ENCODE measurements around the gene SNUPN. TPM values are rescaled to one million over a fixed set of nuclear protein-coding genes. Genes with fewer than 3 reads are reported as not detected.

SNUPN gene
- total and polyA plus RNA-seq, 2 of the 4 experiments (the other 2 are of a cell fraction) = 23.8 to 24.1 TPM

GRCh38 chr15:75646112-75646943, 20.8 kb upstream of the SNUPN start (continued):
- TF ChIP-seq USF2 (IDR thresholded peaks at IDR 0.05; ENCODE audit: low read depth, low read length) = no peak
- no peak for TF ChIP-seq MAZ (IDR thresholded peaks at IDR 0.05; ENCODE audit: borderline replicate concordance, low read depth, low read length)

- Histone ChIP-seq H4K91ac (ENCODE audit: insufficient read depth, low read depth, low read length) (no peak overlapping the region), H3K18ac (ENCODE audit: low read depth, low read length) (no peak overlapping the region), H3K79me1 (ENCODE audit: low read depth in 1 of 2, low read length in 2 of 2) (peaks cover 23 to 46% of the 10 kb centered on the region in 2 experiments), H3K9me1 (ENCODE audit: insufficient read depth, low read length) (peaks cover 8% of the 10 kb centered on the region; the same call in 1 of the 2 replicates), H3K27ac (ENCODE audit: insufficient read depth, low read length) (no peak overlapping the region), H3K4me2 (ENCODE audit: low read depth, low read length) (no peak overlapping the region), H3K36me3 (ENCODE audit: control insufficient read depth, insufficient read depth, low read length) (peaks cover 1% of the 10 kb centered on the region; the same call in 1 of the 2 replicates), H3K23ac (ENCODE audit: low read depth, low read length) (peak overlapping the region; percentile 23; the same call in 1 of the 2 replicates), H2BK20ac (ENCODE audit: low read depth, low read length) (no peak overlapping the region), H4K8ac (ENCODE audit: low read depth in 2 of 2, low read length in 2 of 2) (no peak overlapping the region; a peak in 1 of 4 replicates), H3K9me3 (ENCODE audit: control insufficient read depth, insufficient read depth, low read length) (no peaks in the 10 kb centered on the region), H3K27me3 (ENCODE audit: control insufficient read depth, insufficient read depth, low read length) (no peaks in the 10 kb centered on the region), H3K4ac (ENCODE audit: low read depth, low read length) (no peak overlapping the region), H3K4me1 (ENCODE audit: control insufficient read depth, insufficient read depth, low read length) (peaks cover 10% of the 10 kb centered on the region), H2BK5ac (ENCODE audit: low read depth, low read length, poor library complexity, severe bottlenecking) (no peak overlapping the region), H3K9ac (ENCODE audit: low read depth, low read length) (no peak overlapping the region), H2AK9ac (replicated peaks; ENCODE audit: low read depth, low read length, poor library complexity) (no peak overlapping the region), H4K5ac (ENCODE audit: low read depth, low read length) (no peak overlapping the region), H3K56ac (ENCODE audit: extremely low read depth, insufficient read depth, low read length) (no peak overlapping the region), H2BK120ac (ENCODE audit: low read depth, low read length) (peak overlapping the region; percentile 2; the same call in 1 of the 2 replicates), H4K20me1 (ENCODE audit: insufficient read depth, low read length) (peaks cover 10% of the 10 kb centered on the region), H2BK15ac (ENCODE audit: low read depth, low read length) (no peak overlapping the region), H2AFZ (replicated peaks; ENCODE audit: low read length, poor library complexity) (no peak overlapping the region), H2AK5ac (ENCODE audit: low read depth, low read length) (peak overlapping the region; percentile 47; the same call in 1 of the 2 replicates), H3K14ac (replicated peaks; ENCODE audit: low read depth, low read length) (no peak overlapping the region), H3K4me3 (ENCODE audit: insufficient read depth, low read depth, low read length) (no peak overlapping the region)
- ATAC-seq (ENCODE audit: low read depth) (no peak), DNase-seq (peak; percentile 55)
- WGBS, 2 experiments (ENCODE audit: extremely low coverage in 2 of 2, insufficient read length in 1 of 2) = no CpG with 5 or more reads among the region's 2 CpGs
- no peak for TF ChIP-seq FOS (IDR thresholded peaks at IDR 0.05; ENCODE audit: low read depth, low read length)
- TF ChIP-seq MAZ (IDR thresholded peaks at IDR 0.05; ENCODE audit: borderline replicate concordance, low read depth, low read length) = no peak
- TF ChIP-seq CHD1 (IDR thresholded peaks at IDR 0.05; ENCODE audit: low read depth, low read length) = no peak
- TF ChIP-seq NFE2L2 (IDR thresholded peaks at IDR 0.05; ENCODE audit: low read depth, low read length) = no peak
- no peak for TF ChIP-seq POLR2A (IDR thresholded peaks at IDR 0.05; ENCODE audit: low read depth, low read length)
- no peak for TF ChIP-seq RCOR1 (IDR thresholded peaks at IDR 0.05; ENCODE audit: insufficient replicate concordance, low read length)
- TF ChIP-seq MXI1 (IDR thresholded peaks at IDR 0.05; ENCODE audit: borderline replicate concordance, low read depth, low read length) = no peak
- no peak for TF ChIP-seq USF2 (IDR thresholded peaks at IDR 0.05; ENCODE audit: low read depth, low read length)
- no peak for TF ChIP-seq BHLHE40 (IDR thresholded peaks at IDR 0.05; ENCODE audit: low read depth, low read length)
- POLR2A ChIA-PET (ENCODE audit: unreplicated experiment) = no interaction called here
- CTCF ChIA-PET = no interaction called here
- BruUV-seq (replicated peaks) = no TSS peak
- dilution Hi-C loops (cut with HindIII; ENCODE audit: low sequenced_read_pairs, unreplicated experiment) = no loop called here
- in situ Hi-C loops (cut with MboI; ENCODE audit: low sequenced_read_pairs) = no loop called here
- intact Hi-C loops (cut with micrococcal nuclease) = no loop called here
Measured at GRCh38 chr15:75644376-75644775, 18.9 kb upstream of the SNUPN start.
